SH-SY5Y (cell line): ENCODE results near the gene DRICH1.
A peak's percentile ranks its signal among the peaks of the same experiment; 100 is the strongest.

Experiments
- GATA2 ChIP-seq: IDR thresholded peaks from 2 replicates; pipeline ENCODE4 v1.6.1; 2011; ENCODE audit warnings: mild to moderate bottlenecking, low read depth, low read length
- GATA3 ChIP-seq: IDR thresholded peaks from 2 replicates; pipeline ENCODE4 v1.6.1; 2011; ENCODE audit warnings: low read depth, mild to moderate bottlenecking, low read length, moderate library complexity

DNA sequence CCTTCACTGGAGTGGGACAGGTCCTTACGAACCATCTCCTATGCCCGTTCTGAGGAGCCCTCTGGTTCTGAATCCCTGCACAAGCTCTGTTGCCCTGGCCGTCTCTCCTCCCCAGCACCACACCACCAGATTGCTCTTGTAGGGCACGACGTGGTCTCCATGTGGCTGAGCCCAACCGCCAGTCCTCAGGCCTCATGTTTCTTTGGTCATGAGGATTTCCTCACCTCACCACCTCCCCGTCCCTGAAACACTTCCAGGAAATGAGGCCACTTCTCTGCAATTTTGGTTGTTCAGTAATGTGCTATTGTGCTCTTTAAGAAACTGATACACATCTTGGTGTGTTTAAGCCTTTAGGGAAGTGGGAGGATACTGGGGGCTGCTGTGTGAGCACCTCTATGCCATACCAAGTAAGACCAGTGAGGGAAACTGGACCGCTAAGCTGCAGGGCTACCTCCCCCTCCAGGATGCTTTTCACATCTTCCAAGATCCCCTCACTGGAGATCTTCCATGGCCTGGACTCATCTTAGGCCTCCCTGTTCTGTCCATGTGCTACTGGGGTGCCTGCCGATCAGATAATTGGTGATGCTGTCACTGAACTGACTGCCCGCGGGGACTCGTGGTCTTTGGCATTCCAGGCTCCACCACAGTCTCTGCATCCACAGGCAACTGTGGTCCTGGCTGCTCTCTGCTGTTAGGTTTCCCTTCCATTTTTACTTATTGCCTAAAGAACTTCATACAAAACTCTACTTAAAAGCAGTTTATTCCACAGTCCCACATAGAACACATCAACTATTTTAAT, 21.9 kb downstream of the DRICH1 start:
- peak; percentile 71 for TF ChIP-seq GATA2
- no peak for TF ChIP-seq GATA3
